ENCODE measurements around the gene FAM200C. TPM values are rescaled to one million over a fixed set of nuclear protein-coding genes. Genes with fewer than 3 reads are reported as not detected.

Gene FAM200C
- total RNA-seq: 1 to 10 TPM in 3 of 4 donors, under 1 TPM in 1; 0.87 to 3.2 (median 1.8) TPM

GRCh38 chr5:160399402-160400353 is at the start of gene FAM200C:
TSS of gene FAM200C (minus strand) at chr5:160400054. CDS start at chr5:160395490, 4,564 bp downstream.
- Histone ChIP-seq H3K27ac (peak within 1 kb of the TSS; percentile 77 to 93 (median 88)), H3K36me3 (peaks cover 0 to 34% (median 19%) of the 10 kb centered on the region in 3 donors), H3K9me3 (no peaks in the 10 kb centered on the region), H3K4me1 (peaks cover 3 to 37% (median 3%) of the 10 kb centered on the region in 3 donors), H3K4me3 (peak within 1 kb of the TSS; percentile 54 to 86 (median 67)), H3K27me3 (no peaks in the 10 kb centered on the region)
- WGBS, 2 donors: 1% methylated on average over 17 to 25 of the region's 41 CpGs
- intact Hi-C loops (cut with DNase I): no loop called here
- TF ChIP-seq CTCF (IDR thresholded peaks at IDR 0.05) (no peak), POLR2A (IDR thresholded peaks at IDR 0.05) (peak in 3 of 4 donors; percentile 67 to 93 (median 86))
- DNase-seq: peak; percentile 31

- intact Hi-C loops (cut with DNase I): loop anchor here (10.0 kb wide), 1 partner anchor 55 kb away; no protein-coding TSS in a partner anchor
- Histone ChIP-seq H3K36me3 (no peaks in the 10 kb centered on the region), H3K9me3 (no peaks in the 10 kb centered on the region), H3K4me1 (no peaks in the 10 kb centered on the region), H3K4me3 (no peak overlapping the region), H3K27ac (no peak overlapping the region), H3K27me3 (no peaks in the 10 kb centered on the region)
- TF ChIP-seq CTCF (IDR thresholded peaks at IDR 0.05) (no peak), POLR2A (IDR thresholded peaks at IDR 0.05) (no peak)
- no peak for DNase-seq
- WGBS, 2 donors: 90 to 96% methylated on average over 3 of the region's 3 CpGs
Measured at GRCh38 chr5:160449458-160449857, 49.6 kb upstream of the FAM200C start.

- no peaks in the 10 kb centered on the region for H3K4me1 ChIP-seq
- H3K27me3 ChIP-seq: no peaks in the 10 kb centered on the region
- no peaks in the 10 kb centered on the region for H3K36me3 ChIP-seq
- no peak overlapping the region for H3K27ac ChIP-seq
- intact Hi-C loops (cut with DNase I): loop anchor here (10.0 kb wide), 1 partner anchor 56 kb away; no protein-coding TSS in a partner anchor
- WGBS, 2 donors: 91 to 93% methylated on average over 1 of the region's 1 CpG
- DNase-seq: no peak
- no peak overlapping the region for H3K4me3 ChIP-seq
- no peaks in the 10 kb centered on the region for H3K9me3 ChIP-seq
- TF ChIP-seq POLR2A (IDR thresholded peaks at IDR 0.05) (no peak), CTCF (IDR thresholded peaks at IDR 0.05) (no peak)
Measured at GRCh38 chr5:160448886-160449285, 49.0 kb upstream of the FAM200C start.

GRCh38 chr5:160445751-160446150 is 45.9 kb upstream of the FAM200C start:
- no peak overlapping the region for H3K27ac ChIP-seq
- H3K36me3 ChIP-seq: no peaks in the 10 kb centered on the region
- no peak for DNase-seq
- TF ChIP-seq POLR2A (IDR thresholded peaks at IDR 0.05): no peak
- no peak for TF ChIP-seq CTCF (IDR thresholded peaks at IDR 0.05)
- H3K4me1 ChIP-seq: peaks cover 0 to 4% (median 0%) of the 10 kb centered on the region in 3 donors
- no peaks in the 10 kb centered on the region for H3K27me3 ChIP-seq
- no peaks in the 10 kb centered on the region for H3K9me3 ChIP-seq
- intact Hi-C loops (cut with DNase I): loop anchor here (10.0 kb wide), 1 partner anchor 59 kb away; no protein-coding TSS in a partner anchor
- no peak overlapping the region for H3K4me3 ChIP-seq

GRCh38 chr5:160445132-160445531 is 45.3 kb upstream of the FAM200C start:
- 56 to 68% methylated on average over 1 of the region's 1 CpG for whole genome bisulfite sequencing, 2 donors
- intact Hi-C loops (cut with DNase I): loop anchor here (10.0 kb wide), 1 partner anchor 60 kb away; no protein-coding TSS in a partner anchor

More at GRCh38 chr5:160445132-160445531, 45.3 kb upstream of the FAM200C start:
- Histone ChIP-seq H3K4me3 (no peak overlapping the region), H3K9me3 (no peaks in the 10 kb centered on the region), H3K27me3 (no peaks in the 10 kb centered on the region), H3K36me3 (no peaks in the 10 kb centered on the region), H3K27ac (no peak overlapping the region), H3K4me1 (peaks cover 0 to 4% (median 0%) of the 10 kb centered on the region in 3 donors)
- DNase-seq: no peak
- TF ChIP-seq POLR2A (IDR thresholded peaks at IDR 0.05): no peak
- TF ChIP-seq CTCF (IDR thresholded peaks at IDR 0.05): no peak

Measured in esophagus squamous epithelium (tissue), 5 donors.